ENCODE results near the gene BLOC1S5. TPM values are rescaled to one million over a fixed set of nuclear protein-coding genes. Genes with fewer than 3 reads are reported as not detected.

The BLOC1S5 gene
- total and polyA plus RNA-seq, 2 of the 13 experiments (the other 11 are each of a cell fraction or from before 2014, with no cell fraction given) = 10.5 to 41.5 TPM

DNA sequence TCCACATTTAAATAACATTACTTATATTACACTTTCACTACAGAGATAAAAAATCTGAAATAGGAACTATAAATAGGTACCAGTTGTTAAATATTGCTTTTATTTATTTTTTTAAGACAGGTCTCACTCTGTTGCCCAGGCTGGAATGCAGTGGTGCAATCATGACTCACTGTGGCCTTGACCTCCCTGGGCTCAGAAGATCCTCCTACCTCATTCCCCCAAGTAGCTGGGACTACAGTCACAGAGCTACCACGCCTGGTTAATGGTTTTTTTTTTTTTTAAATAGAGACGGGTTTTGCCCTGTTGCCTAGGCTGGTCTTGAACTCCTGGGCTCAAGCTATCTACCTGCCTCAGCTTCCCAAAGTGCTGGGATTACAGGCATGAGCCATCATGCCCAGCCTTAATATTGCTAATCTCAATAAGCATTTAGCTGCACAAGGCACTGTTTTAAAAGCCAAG, 20.9 kb upstream of the BLOC1S5 start (continued):
- TF ChIP-seq, protein P1, sequence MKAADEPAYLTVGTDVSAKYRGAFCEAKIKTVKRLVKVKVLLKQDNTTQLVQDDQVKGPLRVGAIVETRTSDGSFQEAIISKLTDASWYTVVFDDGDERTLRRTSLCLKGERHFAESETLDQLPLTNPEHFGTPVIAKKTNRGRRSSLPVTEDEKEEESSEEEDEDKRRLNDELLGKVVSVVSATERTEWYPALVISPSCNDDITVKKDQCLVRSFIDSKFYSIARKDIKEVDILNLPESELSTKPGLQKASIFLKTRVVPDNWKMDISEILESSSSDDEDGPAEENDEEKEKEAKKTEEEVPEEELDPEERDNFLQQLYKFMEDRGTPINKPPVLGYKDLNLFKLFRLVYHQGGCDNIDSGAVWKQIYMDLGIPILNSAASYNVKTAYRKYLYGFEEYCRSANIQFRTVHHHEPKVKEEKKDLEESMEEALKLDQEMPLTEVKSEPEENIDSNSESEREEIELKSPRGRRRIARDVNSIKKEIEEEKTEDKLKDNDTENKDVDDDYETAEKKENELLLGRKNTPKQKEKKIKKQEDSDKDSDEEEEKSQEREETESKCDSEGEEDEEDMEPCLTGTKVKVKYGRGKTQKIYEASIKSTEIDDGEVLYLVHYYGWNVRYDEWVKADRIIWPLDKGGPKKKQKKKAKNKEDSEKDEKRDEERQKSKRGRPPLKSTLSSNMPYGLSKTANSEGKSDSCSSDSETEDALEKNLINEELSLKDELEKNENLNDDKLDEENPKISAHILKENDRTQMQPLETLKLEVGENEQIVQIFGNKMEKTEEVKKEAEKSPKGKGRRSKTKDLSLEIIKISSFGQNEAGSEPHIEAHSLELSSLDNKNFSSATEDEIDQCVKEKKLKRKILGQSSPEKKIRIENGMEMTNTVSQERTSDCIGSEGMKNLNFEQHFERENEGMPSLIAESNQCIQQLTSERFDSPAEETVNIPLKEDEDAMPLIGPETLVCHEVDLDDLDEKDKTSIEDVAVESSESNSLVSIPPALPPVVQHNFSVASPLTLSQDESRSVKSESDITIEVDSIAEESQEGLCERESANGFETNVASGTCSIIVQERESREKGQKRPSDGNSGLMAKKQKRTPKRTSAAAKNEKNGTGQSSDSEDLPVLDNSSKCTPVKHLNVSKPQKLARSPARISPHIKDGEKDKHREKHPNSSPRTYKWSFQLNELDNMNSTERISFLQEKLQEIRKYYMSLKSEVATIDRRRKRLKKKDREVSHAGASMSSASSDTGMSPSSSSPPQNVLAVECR (CRISPR knock-in tag; IDR thresholded peaks at IDR 0.05; ENCODE audit: borderline replicate concordance) = peak; percentile 82; the same call in 1 of the 2 replicates
- TF ChIP-seq RARA (CRISPR knock-in tag; IDR thresholded peaks at IDR 0.05) = peak; percentile 98
- peak; percentile 88; the same call in 1 of the 2 replicates for TF ChIP-seq REPIN1 (CRISPR knock-in tag; IDR thresholded peaks at IDR 0.05; ENCODE audit: borderline replicate concordance, low read depth)
- no peak for TF ChIP-seq ZNF446 (CRISPR knock-in tag; IDR thresholded peaks at IDR 0.05)
- TF ChIP-seq, protein P2, sequence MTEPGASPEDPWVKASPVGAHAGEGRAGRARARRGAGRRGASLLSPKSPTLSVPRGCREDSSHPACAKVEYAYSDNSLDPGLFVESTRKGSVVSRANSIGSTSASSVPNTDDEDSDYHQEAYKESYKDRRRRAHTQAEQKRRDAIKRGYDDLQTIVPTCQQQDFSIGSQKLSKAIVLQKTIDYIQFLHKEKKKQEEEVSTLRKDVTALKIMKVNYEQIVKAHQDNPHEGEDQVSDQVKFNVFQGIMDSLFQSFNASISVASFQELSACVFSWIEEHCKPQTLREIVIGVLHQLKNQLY (CRISPR knock-in tag; IDR thresholded peaks at IDR 0.05) = peak; percentile 82
- TF ChIP-seq SRSF1 (optimal IDR thresholded peaks at IDR 0.05; ENCODE audit: low read depth, low read length) = no peak
- no peak for TF ChIP-seq NPAS2 (CRISPR knock-in tag; IDR thresholded peaks at IDR 0.05; ENCODE audit: borderline replicate concordance)
- TF ChIP-seq PLRG1 (conservative IDR thresholded peaks at IDR 0.05) = no peak
- TF ChIP-seq, protein P3, sequence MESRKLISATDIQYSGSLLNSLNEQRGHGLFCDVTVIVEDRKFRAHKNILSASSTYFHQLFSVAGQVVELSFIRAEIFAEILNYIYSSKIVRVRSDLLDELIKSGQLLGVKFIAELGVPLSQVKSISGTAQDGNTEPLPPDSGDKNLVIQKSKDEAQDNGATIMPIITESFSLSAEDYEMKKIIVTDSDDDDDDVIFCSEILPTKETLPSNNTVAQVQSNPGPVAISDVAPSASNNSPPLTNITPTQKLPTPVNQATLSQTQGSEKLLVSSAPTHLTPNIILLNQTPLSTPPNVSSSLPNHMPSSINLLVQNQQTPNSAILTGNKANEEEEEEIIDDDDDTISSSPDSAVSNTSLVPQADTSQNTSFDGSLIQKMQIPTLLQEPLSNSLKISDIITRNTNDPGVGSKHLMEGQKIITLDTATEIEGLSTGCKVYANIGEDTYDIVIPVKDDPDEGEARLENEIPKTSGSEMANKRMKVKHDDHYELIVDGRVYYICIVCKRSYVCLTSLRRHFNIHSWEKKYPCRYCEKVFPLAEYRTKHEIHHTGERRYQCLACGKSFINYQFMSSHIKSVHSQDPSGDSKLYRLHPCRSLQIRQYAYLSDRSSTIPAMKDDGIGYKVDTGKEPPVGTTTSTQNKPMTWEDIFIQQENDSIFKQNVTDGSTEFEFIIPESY (CRISPR knock-in tag; IDR thresholded peaks at IDR 0.05) = peak; percentile 74
- peak; percentile 77; the same call in 1 of the 2 replicates for TF ChIP-seq ZNF160 (CRISPR knock-in tag; IDR thresholded peaks at IDR 0.05)
- TF ChIP-seq ARNT (IDR thresholded peaks at IDR 0.05) = no peak
- 0 out of 2 replicates have a peak, but pooled peaks have one; percentile 32 for TF ChIP-seq SP4 (CRISPR knock-in tag; IDR thresholded peaks at IDR 0.05)
- TF ChIP-seq ZNF83 (CRISPR knock-in tag; IDR thresholded peaks at IDR 0.05; ENCODE audit: borderline replicate concordance) = no peak
- TF ChIP-seq ZNF180 (CRISPR knock-in tag; IDR thresholded peaks at IDR 0.05; ENCODE audit: borderline replicate concordance, low read depth) = no peak
- peak; percentile 93 for TF ChIP-seq PITX1 (CRISPR knock-in tag; IDR thresholded peaks at IDR 0.05)
- TF ChIP-seq ZNF501 (CRISPR knock-in tag; IDR thresholded peaks at IDR 0.05) = peak; percentile 86
- TF ChIP-seq FLYWCH1 (CRISPR knock-in tag; IDR thresholded peaks at IDR 0.05) = no peak
- TF ChIP-seq, protein P4, sequence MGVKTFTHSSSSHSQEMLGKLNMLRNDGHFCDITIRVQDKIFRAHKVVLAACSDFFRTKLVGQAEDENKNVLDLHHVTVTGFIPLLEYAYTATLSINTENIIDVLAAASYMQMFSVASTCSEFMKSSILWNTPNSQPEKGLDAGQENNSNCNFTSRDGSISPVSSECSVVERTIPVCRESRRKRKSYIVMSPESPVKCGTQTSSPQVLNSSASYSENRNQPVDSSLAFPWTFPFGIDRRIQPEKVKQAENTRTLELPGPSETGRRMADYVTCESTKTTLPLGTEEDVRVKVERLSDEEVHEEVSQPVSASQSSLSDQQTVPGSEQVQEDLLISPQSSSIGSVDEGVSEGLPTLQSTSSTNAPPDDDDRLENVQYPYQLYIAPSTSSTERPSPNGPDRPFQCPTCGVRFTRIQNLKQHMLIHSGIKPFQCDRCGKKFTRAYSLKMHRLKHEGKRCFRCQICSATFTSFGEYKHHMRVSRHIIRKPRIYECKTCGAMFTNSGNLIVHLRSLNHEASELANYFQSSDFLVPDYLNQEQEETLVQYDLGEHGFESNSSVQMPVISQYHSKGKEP (CRISPR knock-in tag; IDR thresholded peaks at IDR 0.05) = no peak
- TF ChIP-seq DR1 (CRISPR knock-in tag; IDR thresholded peaks at IDR 0.05) = no peak
- TF ChIP-seq SMAD1 (CRISPR knock-in tag; IDR thresholded peaks at IDR 0.05; ENCODE audit: borderline replicate concordance, low read depth) = no peak
- TF ChIP-seq ZNF17 (CRISPR knock-in tag; IDR thresholded peaks at IDR 0.05) = no peak
- TF ChIP-seq TCF7L2 (IDR thresholded peaks at IDR 0.05; ENCODE audit: low read depth, low read length) = no peak
- TF ChIP-seq AGO2 (optimal IDR thresholded peaks at IDR 0.05; ENCODE audit: low read depth, low read length) = no peak
- 0 out of 2 replicates have a peak, but pooled peaks have one; percentile 50 for TF ChIP-seq ZNF136 (CRISPR knock-in tag; IDR thresholded peaks at IDR 0.05; ENCODE audit: low read depth)
